HG02973 (cell line): ENCODE measurements around the gene ADAM10.

Experiments
- ATAC-seq: cut with Tn5 transposase; IDR thresholded peaks from one replicate; pipeline ENCODE4 v1.9.1; 2021; ENCODE audit warnings: moderate library complexity; ENCODE audit not compliant: unreplicated experiment

ADAM10 gene

GRCh38 chr15:58716027-58716426, 33.5 kb downstream of the ADAM10 start:
- ATAC-seq, result no peak

GRCh38 chr15:58715266-58715917, 34.1 kb downstream of the ADAM10 start:
- ATAC-seq, result no peak

GRCh38 chr15:58710701-58711100, 38.8 kb downstream of the ADAM10 start:
- ATAC-seq, result no peak

DNA sequence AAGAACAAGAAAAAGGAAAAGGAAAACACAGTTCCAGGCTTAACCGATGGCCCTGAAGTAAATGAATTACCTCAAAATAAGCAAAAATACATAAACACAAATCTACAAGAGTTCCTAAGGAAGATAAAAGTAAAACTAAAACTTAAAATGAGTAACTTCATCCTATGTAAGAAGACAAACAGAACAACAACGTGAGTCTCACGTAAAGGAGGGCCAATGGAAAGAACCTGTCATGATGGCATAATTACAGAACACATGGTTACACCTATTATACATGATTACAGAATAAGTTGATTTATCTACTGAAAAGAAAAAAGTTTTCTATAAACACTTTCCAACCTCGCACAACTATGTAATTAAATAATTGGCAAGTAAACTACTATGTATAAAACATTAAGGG, 42.1 kb downstream of the ADAM10 start:
- no peak for ATAC-seq

DNA sequence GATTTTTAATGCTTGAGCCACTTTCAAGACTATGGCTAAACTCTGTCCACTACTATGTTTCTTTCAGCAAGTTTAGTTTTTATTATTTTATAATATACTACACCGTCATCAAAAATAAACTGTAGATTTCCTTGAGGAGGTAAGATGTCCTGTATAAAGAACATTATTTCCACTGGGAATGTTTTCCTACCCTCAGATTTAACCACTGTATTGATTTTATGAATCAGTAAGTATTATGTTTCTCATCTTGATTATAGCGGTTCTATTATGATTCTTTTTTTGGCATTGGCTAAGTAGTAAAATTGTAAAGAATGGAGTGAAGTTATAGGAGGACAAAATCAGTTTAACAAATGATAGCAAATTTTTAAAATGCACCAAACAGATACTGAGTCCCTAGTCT, 44.4 kb downstream of the ADAM10 start:
- ATAC-seq, result no peak

DNA sequence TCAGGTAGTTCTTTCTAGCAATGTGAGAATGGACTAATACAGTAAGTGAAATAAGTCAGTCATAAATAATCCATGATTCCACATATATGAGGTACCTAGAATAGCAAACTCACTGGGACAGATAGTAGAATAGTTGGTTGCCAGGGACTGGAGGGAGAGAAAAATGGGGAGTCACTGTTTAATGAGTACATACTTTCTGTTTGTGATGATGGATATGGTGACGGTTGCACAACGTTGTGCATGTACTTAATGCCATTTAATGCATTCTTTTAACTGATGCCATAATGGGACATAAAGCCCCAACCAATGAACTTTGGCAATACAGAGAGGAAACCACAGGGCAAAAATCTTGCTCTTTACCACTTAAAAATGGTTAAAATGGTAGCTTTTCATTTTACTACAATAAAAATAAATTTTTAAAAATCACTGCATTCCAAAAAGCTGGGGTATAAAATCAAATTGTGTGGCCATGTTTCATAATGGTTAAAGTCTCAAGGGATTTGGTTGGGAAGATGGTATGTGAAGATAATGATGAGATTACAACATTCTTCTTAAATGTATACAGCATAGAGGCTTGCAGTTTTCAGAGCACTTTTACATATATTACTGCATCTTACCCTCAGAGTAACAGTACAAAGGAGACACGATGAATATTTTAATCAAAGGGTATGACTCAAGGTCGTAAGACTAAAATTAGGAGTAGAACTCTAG, 45.2 kb downstream of the ADAM10 start:
- no peak for ATAC-seq

DNA sequence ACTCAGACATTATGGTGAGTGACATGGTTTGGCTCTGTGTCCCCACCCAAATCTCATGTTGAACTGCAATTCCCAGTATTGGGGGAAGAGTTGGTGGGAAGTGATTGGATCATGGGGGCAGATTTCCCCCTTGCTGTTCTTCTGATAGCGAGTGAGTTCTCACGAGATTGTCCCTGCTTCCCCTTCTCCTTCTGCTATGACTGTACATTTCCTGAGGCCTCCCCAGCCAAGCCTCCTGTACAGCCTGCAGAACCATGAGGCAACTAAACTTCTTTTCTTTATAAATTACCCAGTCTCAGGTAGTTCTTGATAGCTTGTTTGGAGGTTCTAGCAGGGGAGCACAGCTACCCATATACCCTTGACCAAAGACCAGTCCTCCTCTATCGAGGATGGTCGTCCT, 45.9 kb downstream of the ADAM10 start:
- ATAC-seq, result no peak

GRCh38 chr15:58702233-58702632, 47.3 kb downstream of the ADAM10 start:
- no peak for ATAC-seq

DNA sequence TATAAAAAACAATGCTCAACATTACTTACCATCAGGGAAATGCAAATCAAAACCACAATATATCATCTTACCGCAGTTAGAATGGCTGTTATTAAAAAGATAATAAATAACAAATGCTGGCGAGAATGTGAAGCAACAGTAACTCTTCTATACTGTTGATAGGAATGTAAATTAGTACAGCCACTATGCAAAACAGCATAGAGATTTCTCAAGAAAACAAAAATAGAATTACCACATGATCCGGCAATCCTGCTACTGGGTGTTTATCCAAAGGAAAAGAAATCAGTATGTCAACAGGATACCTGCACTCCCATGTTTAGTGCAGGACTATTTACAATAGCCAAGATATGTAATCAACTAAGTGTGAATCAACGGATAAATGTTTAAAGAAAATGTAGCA, 48.1 kb downstream of the ADAM10 start:
- ATAC-seq, result no peak

DNA sequence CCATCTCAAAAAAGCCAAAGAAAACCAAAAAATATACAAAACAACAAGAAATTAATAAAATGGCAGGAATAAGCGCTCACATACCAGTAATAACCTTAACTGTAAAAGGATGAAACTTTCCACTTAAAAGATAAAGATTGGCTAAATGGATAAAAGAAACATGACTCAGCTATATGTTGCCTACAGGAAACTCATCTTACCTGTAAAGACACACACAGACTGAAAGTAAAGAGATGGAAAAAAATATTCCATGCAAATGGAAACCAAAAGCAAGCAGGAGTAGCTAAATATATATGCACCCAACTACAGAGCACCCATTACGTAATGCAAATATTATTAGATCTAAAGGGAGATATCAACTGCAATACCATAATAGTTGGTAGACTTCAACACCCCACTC, 49.7 kb downstream of the ADAM10 start:
- no peak for ATAC-seq

GRCh38 chr15:58698887-58699641, 50.4 kb downstream of the ADAM10 start:
- no peak for ATAC-seq

DNA sequence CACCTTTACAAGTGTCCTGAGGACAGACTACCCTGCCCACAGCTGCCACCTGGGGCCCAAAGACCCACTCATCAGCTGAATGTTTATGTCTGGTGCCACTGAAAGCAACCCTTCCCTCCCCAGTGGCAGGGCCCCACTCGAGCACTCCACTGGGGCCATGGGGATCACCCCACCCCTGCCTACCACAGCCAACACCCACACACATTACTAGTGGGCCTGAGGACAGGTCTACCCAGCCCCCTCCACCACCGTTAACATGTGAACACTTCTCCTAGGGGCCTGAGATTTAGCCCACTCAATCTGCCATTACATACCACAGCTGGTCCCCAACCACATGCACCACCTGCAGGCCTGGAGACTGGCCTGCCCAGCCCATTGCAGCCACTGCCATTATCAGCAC, 52.3 kb downstream of the ADAM10 start:
- ATAC-seq, result no peak

DNA sequence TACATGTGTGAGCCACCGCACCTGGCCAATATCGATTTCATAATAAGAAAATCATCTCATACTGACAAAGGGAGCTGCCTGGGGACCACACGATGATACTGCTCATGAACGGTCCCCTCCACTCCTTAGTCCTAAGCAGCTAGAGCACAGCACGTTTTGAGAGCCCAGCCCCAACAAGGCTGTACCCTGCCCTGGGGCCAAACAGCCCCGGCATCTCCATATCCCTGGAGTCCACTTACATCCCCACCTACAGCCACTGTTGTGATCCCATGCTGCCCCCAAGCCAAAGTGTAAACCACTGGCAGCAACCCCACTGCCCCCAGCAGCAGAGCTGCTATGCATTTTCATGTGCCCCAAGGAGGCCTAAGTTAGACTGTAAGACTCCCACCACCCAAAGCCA, 52.8 kb downstream of the ADAM10 start:
- ATAC-seq, result no peak

DNA sequence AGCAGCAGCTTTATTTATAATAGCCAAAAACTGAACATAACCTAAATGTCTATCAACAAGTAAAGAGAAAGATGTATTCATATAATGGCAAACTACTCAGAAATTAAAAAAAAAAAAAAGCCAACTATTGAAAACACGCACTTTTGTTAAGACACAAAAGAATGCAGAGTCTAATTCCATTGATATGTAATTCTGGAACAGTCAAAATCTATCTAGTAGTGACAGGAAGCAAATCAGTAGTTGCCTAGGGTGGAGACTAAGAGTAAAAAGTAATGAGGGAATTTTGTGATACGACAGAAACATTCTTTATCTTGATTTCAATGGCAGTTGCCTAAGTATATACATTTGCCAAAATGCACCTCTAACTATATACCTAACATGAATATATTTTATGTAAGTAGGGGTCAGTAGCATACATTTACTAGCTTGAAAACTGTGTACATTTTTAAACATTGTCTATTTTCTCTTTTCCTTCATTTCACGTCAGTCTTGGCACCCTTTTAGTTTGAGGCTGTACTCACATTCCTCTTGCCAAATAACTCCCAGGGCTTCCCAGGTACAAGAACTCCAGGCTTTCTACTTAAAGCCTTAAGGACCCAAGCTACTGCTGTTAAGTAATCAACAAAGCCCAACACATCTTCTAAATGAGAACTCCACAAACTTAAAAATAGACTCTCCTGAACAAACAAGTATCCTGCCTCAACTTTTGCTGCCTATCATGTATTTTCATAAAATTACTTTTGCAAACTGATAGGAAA, 54.7 kb downstream of the ADAM10 start:
- no peak for ATAC-seq

DNA sequence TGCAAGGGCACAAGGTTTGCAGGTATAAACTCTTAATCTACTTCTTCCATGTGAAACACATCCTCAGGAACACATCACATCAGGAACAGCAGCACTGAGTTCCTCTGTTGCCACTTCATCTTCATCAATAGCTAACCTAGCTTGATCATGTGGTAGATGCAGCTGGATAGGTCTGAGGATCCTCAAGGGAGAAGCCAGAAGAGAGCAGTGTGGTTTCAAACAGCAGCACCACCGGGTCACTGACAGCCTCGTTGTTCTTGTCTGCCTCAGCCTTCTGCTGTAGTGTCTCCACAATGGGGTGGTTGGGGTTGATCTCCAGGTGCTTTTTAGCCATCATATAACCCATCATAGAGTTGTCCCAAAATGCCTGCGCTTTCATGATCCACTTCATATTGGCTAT, 58.8 kb downstream of the ADAM10 start:
- no peak for ATAC-seq

GRCh38 chr15:58689646-58690045, 59.9 kb downstream of the ADAM10 start:
- ATAC-seq, result no peak

- no peak for ATAC-seq
Observed at GRCh38 chr15:58686286-58686685, 63.2 kb downstream of the ADAM10 start.

- ATAC-seq, result no peak
Observed at GRCh38 chr15:58684751-58685150, 64.8 kb downstream of the ADAM10 start.

DNA sequence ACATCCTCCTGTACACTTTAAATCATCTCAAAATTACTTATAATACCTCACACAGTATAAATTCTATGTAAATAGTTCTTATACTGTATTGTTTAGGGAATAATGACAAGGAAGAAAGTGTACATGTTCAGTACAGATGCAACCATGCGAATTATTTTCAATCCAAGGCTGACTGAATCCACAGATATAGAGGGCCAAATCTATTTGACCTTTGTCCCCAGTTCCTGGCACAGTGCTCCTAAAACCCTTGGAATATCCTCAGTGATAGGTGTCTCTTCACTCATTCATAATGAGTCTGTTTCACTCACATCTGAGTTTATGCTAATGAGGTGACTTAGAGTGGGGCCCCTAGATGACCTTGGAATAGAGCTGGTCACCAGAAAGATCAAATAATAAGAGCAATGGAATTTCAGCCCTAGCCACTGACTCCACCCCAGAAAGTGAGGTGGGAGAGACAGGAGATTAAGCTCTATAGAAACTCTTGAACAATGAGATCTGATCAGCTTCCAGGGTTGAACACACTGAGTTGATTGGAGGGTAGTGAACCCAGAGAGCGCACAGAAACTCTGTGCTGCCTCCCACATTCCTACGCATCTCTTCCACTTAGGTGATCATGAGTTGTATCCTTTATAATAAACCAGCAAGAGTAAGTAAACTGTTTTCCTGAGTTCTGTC, 65.3 kb downstream of the ADAM10 start:
- ATAC-seq, result no peak

DNA sequence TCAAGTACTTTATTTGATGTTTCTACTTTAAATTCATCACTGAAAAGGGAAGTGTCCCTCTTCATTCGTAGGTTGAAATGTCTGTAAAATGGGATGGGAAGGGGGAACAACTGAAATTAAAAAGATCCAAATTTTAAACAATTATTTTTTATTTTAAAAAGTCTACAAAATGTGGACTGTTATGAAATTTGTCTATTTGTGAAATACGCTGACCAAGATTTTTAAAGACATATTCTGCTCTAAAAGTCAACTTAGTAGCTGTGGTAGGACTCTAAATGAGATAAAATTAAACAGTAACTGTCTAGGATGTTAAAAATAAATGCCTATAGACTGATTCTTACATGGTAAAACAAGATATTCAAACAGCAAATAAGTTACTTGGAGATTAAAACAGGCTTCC, 67.3 kb downstream of the ADAM10 start:
- ATAC-seq, result no peak

DNA sequence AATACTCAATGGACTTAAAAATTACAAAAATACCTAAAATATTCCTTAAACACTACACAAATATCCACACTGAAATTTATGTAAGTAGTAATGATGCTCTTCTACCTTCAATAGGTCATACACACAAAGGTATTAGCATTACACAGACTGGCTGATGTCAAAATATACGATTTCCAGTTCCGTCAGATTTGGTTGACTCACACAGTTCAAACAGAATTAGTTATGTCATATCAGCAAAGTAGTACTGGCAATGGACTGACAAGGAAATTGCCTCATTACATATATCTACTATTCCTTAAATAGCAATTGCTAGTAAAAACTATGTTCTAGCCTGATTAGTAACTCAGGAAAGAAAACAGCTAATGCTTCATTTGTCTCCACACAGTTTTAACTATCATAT, 70.8 kb downstream of the ADAM10 start:
- ATAC-seq, result no peak
